GM12878 (cell line): ENCODE measurements around the gene SLC9A7. TPM values are rescaled to one million over a fixed set of nuclear protein-coding genes. Genes with fewer than 3 reads are reported as not detected.

Experiments
- ATAC-seq: fragments of 200-7000 bp; cut with Tn5 transposase; 3 replicates; pipeline ENCODE4 v1.9.1; 2020; ENCODE audit warnings: mild to moderate bottlenecking, moderate library complexity
- BruUV-seq: library from RNA; stranded (reverse); fragments of 400-500 nt; replicated peaks from 2 replicates; lab custom pipeline; 2021; lab: Mats Ljungman, UMichigan
- CTCF ChIA-PET: fragments of 300-600 bp; sonication (Branson Sonifier 250); formaldehyde crosslinking; extraction: SDS; loops from one replicate; lab custom pipeline; 2021; ENCODE audit warnings: inconsistent platforms; lab: Yijun Ruan, JAX
- POLR2A ChIA-PET: fragments of 350-600 bp; formaldehyde crosslinking; extraction: SDS; loops from one replicate; lab custom pipeline; 2021; ENCODE audit warnings: inconsistent platforms; lab: Charles Lee
- RAD21 ChIA-PET: fragments of 300-600 bp; sonication (Branson Sonifier 250); formaldehyde crosslinking; loops from one replicate; lab custom pipeline; 2023; ENCODE audit warnings: antibody characterized with exemption; ENCODE audit not compliant: unreplicated experiment; lab: Charles Lee
- SMC1A ChIA-PET: fragments of 300-600 bp; sonication (Branson Sonifier 250); formaldehyde crosslinking; loops from one replicate; lab custom pipeline; 2023; ENCODE audit not compliant: unreplicated experiment, uncharacterized antibody; lab: Charles Lee
- DNase-seq: peaks from one replicate; pipeline ENCODE4 v3.0.0-alpha.2; 2011; ENCODE audit warnings: low read depth, low spot score
- FAIRE-seq: peaks from 3 replicates; lab custom pipeline; 2011; peaks lifted over from hg19 to GRCh38; lab: Jason Lieb, UNC
- H2AFZ ChIP-seq: 2 replicates; pipeline ENCODE4 v1.6.0; 2011; ENCODE audit warnings: low read depth, low read length, control low read depth; ENCODE audit not compliant: control insufficient read depth
- H3K27ac ChIP-seq: 2 replicates; pipeline ENCODE4 v1.5.1; 2011; ENCODE audit warnings: control low read depth; ENCODE audit not compliant: control insufficient read depth, insufficient read depth
- H3K27me3 ChIP-seq, 2 experiments: replicated peaks in 1 of 2; 2 replicates each; pipeline versions ENCODE4 v1.6.0 to v1.6.1; 2011; ENCODE audit warnings: low read length in 1 of 2; ENCODE audit not compliant: control insufficient read depth in 2 of 2, insufficient read depth in 2 of 2
- H3K36me3 ChIP-seq, 2 experiments: 2 replicates each; pipeline ENCODE4 v1.5.1; 2011; ENCODE audit warnings: low read length in 1 of 2; ENCODE audit not compliant: control insufficient read depth in 2 of 2, insufficient read depth in 2 of 2
- H3K4me1 ChIP-seq: 2 replicates; pipeline ENCODE4 v1.6.1; 2011; ENCODE audit warnings: mild to moderate bottlenecking, low read length, moderate library complexity, mixed read lengths; ENCODE audit not compliant: control insufficient read depth, insufficient read depth
- H3K4me2 ChIP-seq: 2 replicates; pipeline ENCODE4 v1.6.0; 2011; ENCODE audit warnings: control low read depth; ENCODE audit not compliant: control insufficient read depth, insufficient read depth
- H3K4me3 ChIP-seq: fragments of 200-600 bp; sonication (generic); 2 replicates; pipeline ENCODE4 v1.5.1; 2016
- H3K79me2 ChIP-seq: 2 replicates; pipeline ENCODE4 v1.6.0; 2011; ENCODE audit warnings: low read length; ENCODE audit not compliant: control insufficient read depth, insufficient read depth
- H3K9ac ChIP-seq: 2 replicates; pipeline ENCODE4 v1.8.0; 2011; ENCODE audit warnings: low read length, control low read depth, mixed read lengths; ENCODE audit not compliant: control insufficient read depth, insufficient read depth
- H3K9me3 ChIP-seq: replicated peaks from 3 replicates; pipeline ENCODE4 v1.5.1; 2011; ENCODE audit warnings: mild to moderate bottlenecking, low read length; ENCODE audit not compliant: control insufficient read depth, insufficient read depth
- H4K20me1 ChIP-seq: 2 replicates; pipeline ENCODE4 v1.6.0; 2011; ENCODE audit not compliant: control insufficient read depth, insufficient read depth
- ATF2 ChIP-seq: IDR thresholded peaks from 2 replicates; pipeline ENCODE4 v1.6.1; 2012; ENCODE audit warnings: low read length, inconsistent platforms
- CBFB ChIP-seq: IDR thresholded peaks from 2 replicates; pipeline ENCODE4 v1.6.1; 2016; ENCODE audit warnings: antibody characterized with exemption, low read depth
- ELK1 ChIP-seq: IDR thresholded peaks from 2 replicates; pipeline ENCODE4 v1.6.1; 2012; ENCODE audit warnings: low read depth, low read length, improper control_type of control experiment
- ETV6 ChIP-seq, 2 experiments: fragments of 450-650 bp in 1 of 2; IDR thresholded peaks in 1 of 2; conservative IDR thresholded peaks in 1 of 2; 2 replicates each; pipeline ENCODE4 v1.6.1; 2014; ENCODE audit warnings: antibody characterized with exemption in 1 of 2, borderline replicate concordance in 1 of 2, low read depth in 1 of 2, mild to moderate bottlenecking in 1 of 2, moderate library complexity in 1 of 2
- GATAD2B ChIP-seq: fragments of 450-650 bp; conservative IDR thresholded peaks from 2 replicates; pipeline ENCODE4 v1.6.1; 2017; ENCODE audit warnings: low read depth, mild to moderate bottlenecking, moderate library complexity
- HDAC2 ChIP-seq: fragments of 200-600 bp; sonication (generic); IDR thresholded peaks from 2 replicates; pipeline ENCODE4 v1.6.1; 2017
- KDM1A ChIP-seq: fragments of 200-600 bp; sonication (generic); IDR thresholded peaks from 2 replicates; pipeline ENCODE4 v1.6.1; 2016; ENCODE audit warnings: borderline replicate concordance
- ZZZ3 ChIP-seq: IDR thresholded peaks from 2 replicates; pipeline ENCODE4 v1.6.1; 2011; ENCODE audit warnings: low read depth; ENCODE audit not compliant: control insufficient read depth, insufficient read length
- WGBS: methylation state at CpG from one replicate; pipeline ENCODE4 v1.1.6; 2016; ENCODE audit warnings: low lambda C conversion rate; ENCODE audit not compliant: insufficient replicate concordance, insufficient coverage; ENCODE audit errors: missing lambda C conversion rate; 5-methylcytosine and 5-hydroxymethylcytosine counted together
- in situ Hi-C: fragments of 300-500 bp; cut with MboI; formaldehyde crosslinking; loops from 9 replicates; pipeline ENCODE4 v1.14.3; 2018; ENCODE audit warnings: mixed read lengths
- intact Hi-C: fragments of 100-400 bp; cut with micrococcal nuclease; formaldehyde crosslinking; loops from one replicate; pipeline ENCODE4 v1.14.2; 2022; ENCODE audit not compliant: unreplicated experiment
- polyA plus RNA-seq, 11 experiments: library from polyadenylated mRNA; depleted of rRNA in 4 of 11; unstranded in 6 of 11; stranded (reverse) in 5 of 11; fragments of >200 nt; fragmentation: Nextera tagmentation in 4 of 11; fragmentation: Illumina TruSeq in 1 of 11; extraction: Ambion mirVana in 4 of 11; extraction: Trizol in 1 of 11; gene quantifications; 1 replicate in 1 of 11; 2 replicates in 10 of 11; pipeline versions ENCODE4 v1.2.1 to v1.2.3, GENCODE V29; 2011 to 2016; ENCODE audit warnings: inconsistent platforms in 2 of 11, missing spikeins in 2 of 11, low read depth in 1 of 11
- total RNA-seq, 4 experiments: library from RNA; depleted of rRNA in 3 of 4; stranded (reverse); fragments of >200 nt in 3 of 4; fragmentation: Illumina TruSeq in 1 of 4; extraction: Trizol in 1 of 4; gene quantifications; 2 replicates each; pipeline versions ENCODE4 v1.2.1 to v1.2.3, GENCODE V29; 2013 to 2021
- TF ChIP-seq, protein P1 (sequence below): fragments of 450-650 bp; IDR thresholded peaks from 2 replicates; pipeline ENCODE4 v1.6.1; 2017; ENCODE audit warnings: antibody characterized with exemption, mild to moderate bottlenecking, moderate library complexity
- TF ChIP-seq, protein P2 (sequence below): fragments of 450-650 bp; IDR thresholded peaks from 2 replicates; pipeline ENCODE4 v1.6.1; 2017; ENCODE audit warnings: mild to moderate bottlenecking

SLC9A7 gene
- total and polyA plus RNA-seq, 10 of the 15 experiments (the other 5 are each of a cell fraction or from before 2014, with no cell fraction given) = 5.0 to 62.8 (median 30.5) TPM

DNA sequence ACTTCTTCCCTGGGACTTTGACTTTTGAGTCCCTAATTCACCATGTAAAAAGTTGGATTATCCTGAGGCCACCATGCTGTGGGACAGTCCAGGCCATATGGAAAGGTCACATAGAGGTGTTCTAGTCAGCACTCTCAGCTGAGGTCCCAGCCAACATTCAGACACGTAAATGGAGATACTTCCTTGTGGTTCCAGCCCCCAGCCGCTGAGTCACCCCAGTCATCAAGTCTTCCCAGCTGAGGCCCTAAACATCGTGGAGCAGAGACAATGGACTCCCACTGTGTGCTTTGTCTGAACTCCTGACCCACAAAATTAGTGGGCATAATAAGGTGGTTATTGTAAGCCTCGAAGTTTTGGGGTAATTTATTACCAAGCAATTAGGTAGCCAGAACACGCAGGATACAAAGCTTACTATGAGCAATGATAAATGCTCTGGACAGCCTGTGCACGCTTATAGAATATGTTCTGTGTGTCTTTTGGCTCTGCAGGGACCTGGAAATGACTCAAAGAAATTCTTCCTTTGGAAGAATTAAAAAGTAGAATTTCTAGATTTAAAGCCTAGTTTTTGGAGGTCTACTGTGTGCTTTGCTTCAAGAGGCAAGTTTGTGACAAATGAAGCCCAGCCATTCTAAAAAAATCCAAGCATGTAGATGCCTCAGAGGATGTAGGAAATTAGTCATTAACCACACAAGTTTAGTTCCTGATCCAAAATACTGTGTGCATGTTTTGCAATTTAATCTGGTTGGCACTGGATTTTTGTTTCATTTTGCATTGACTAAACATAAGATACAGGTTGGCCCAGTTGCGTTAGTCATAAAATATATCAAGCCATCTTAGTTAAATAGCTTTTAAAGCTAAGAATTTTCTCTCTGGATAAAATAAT lies 33.2 kb upstream of the SLC9A7 start:
- in situ Hi-C loops = loop anchor here (5.0 to 10.0 kb wide), 4 partner anchors 80 to 407 kb away; no protein-coding TSS in a partner anchor
- Histone ChIP-seq H3K27ac (peak overlapping the region; percentile 67), H3K4me1 (peaks cover 20% of the 10 kb centered on the region), H3K36me3 (no peaks in the 10 kb centered on the region), H3K79me2 (no peaks in the 10 kb centered on the region), H3K9ac (no peak overlapping the region), H3K4me2 (peak overlapping the region; percentile 61), H4K20me1 (no peaks in the 10 kb centered on the region), H3K9me3 (no peaks in the 10 kb centered on the region; the same call in 1 of the 3 replicates), H3K4me3 (peak overlapping the region; percentile 10; the same call in 1 of the 2 replicates), H3K27me3 (no peaks in the 10 kb centered on the region), H2AFZ (peak overlapping the region; percentile 73)
- peak; percentile 49 for FAIRE-seq
- POLR2A ChIA-PET = interaction anchor here (0.6 to 2.1 kb wide), 2 partner anchors 32 to 112 kb away, joined by 4 to 5 read pairs; no protein-coding TSS in a partner anchor
- DNase-seq = peak; percentile 68
- RAD21 ChIA-PET = interaction anchor here (0.7 to 2.1 kb wide), 11 partner anchors 10 to 237 kb away, joined by 3 to 11 read pairs (median 5); no protein-coding TSS in a partner anchor
- 36% methylated on average over 7 of the region's 7 CpGs for WGBS
- SMC1A ChIA-PET = interaction anchor here (0.7 to 4.2 kb wide), 12 partner anchors 13 to 154 kb away, joined by 3 to 20 read pairs (median 4); partner anchors contain the start of gene SLC9A7
- peak; percentile 75 for ATAC-seq
- intact Hi-C loops = loop anchor here (1.0 kb wide), 2 partner anchors 33 to 79 kb away; partner anchors contain the start of gene SLC9A7
- no TSS peak for BruUV-seq
- CTCF ChIA-PET = interaction anchor here (0.8 to 9.4 kb wide), 14 partner anchors 12 to 411 kb away, joined by 3 to 110 read pairs (median 4); partner anchors contain the start of gene SLC9A7
- no peak for TF ChIP-seq HDAC2
- TF ChIP-seq, protein P1, sequence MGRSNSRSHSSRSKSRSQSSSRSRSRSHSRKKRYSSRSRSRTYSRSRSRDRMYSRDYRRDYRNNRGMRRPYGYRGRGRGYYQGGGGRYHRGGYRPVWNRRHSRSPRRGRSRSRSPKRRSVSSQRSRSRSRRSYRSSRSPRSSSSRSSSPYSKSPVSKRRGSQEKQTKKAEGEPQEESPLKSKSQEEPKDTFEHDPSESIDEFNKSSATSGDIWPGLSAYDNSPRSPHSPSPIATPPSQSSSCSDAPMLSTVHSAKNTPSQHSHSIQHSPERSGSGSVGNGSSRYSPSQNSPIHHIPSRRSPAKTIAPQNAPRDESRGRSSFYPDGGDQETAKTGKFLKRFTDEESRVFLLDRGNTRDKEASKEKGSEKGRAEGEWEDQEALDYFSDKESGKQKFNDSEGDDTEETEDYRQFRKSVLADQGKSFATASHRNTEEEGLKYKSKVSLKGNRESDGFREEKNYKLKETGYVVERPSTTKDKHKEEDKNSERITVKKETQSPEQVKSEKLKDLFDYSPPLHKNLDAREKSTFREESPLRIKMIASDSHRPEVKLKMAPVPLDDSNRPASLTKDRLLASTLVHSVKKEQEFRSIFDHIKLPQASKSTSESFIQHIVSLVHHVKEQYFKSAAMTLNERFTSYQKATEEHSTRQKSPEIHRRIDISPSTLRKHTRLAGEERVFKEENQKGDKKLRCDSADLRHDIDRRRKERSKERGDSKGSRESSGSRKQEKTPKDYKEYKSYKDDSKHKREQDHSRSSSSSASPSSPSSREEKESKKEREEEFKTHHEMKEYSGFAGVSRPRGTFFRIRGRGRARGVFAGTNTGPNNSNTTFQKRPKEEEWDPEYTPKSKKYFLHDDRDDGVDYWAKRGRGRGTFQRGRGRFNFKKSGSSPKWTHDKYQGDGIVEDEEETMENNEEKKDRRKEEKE = no peak
- peak; percentile 27; the same call in 1 of the 2 replicates for TF ChIP-seq ATF2
- no peak for TF ChIP-seq CBFB
- no peak for TF ChIP-seq ELK1
- no peak for TF ChIP-seq ZZZ3
- TF ChIP-seq, protein P2, sequence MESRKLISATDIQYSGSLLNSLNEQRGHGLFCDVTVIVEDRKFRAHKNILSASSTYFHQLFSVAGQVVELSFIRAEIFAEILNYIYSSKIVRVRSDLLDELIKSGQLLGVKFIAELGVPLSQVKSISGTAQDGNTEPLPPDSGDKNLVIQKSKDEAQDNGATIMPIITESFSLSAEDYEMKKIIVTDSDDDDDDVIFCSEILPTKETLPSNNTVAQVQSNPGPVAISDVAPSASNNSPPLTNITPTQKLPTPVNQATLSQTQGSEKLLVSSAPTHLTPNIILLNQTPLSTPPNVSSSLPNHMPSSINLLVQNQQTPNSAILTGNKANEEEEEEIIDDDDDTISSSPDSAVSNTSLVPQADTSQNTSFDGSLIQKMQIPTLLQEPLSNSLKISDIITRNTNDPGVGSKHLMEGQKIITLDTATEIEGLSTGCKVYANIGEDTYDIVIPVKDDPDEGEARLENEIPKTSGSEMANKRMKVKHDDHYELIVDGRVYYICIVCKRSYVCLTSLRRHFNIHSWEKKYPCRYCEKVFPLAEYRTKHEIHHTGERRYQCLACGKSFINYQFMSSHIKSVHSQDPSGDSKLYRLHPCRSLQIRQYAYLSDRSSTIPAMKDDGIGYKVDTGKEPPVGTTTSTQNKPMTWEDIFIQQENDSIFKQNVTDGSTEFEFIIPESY = no peak
- no peak for TF ChIP-seq KDM1A
- TF ChIP-seq GATAD2B = no peak
- TF ChIP-seq ETV6 (conservative IDR thresholded peaks at IDR 0.05 in 1 of 2, IDR thresholded peaks at IDR 0.05 in 1 of 2; ENCODE audit: borderline replicate concordance in 1 of 2, low read depth in 1 of 2) = no peak
